Skeletal muscle tissue (tissue), 4 donors: Measurements from ENCODE around the gene GSTM5. TPM values are rescaled to one million over a fixed set of nuclear protein-coding genes. Genes with fewer than 3 reads are reported as not detected.

Experiments
- H3K27ac ChIP-seq: one replicate; pipeline ENCODE4 v1.7.0; 2013; ENCODE audit warnings: mild to moderate bottlenecking, low read depth, low read length, inconsistent platforms
- H3K27me3 ChIP-seq, 3 donors: one replicate each; pipeline ENCODE4 v1.7.0; 2013; ENCODE audit warnings: low read length in 3 of 3; ENCODE audit not compliant: control insufficient read depth in 3 of 3, insufficient read depth in 3 of 3
- H3K36me3 ChIP-seq, 3 donors: one replicate each; pipeline ENCODE4 v1.7.0; 2013; ENCODE audit warnings: low read length in 3 of 3; ENCODE audit not compliant: control insufficient read depth in 3 of 3, insufficient read depth in 3 of 3
- H3K4me1 ChIP-seq, 3 donors: one replicate each; pipeline ENCODE4 v1.7.0; 2013; ENCODE audit warnings: low read length in 3 of 3, mild to moderate bottlenecking in 3 of 3; ENCODE audit not compliant: control insufficient read depth in 3 of 3, insufficient read depth in 3 of 3
- H3K4me3 ChIP-seq, 3 donors: one replicate each; pipeline ENCODE4 v1.7.0; 2013; ENCODE audit warnings: low read length in 3 of 3
- H3K9ac ChIP-seq, 3 donors: one replicate each; pipeline ENCODE4 v1.7.0; 2013; ENCODE audit warnings: low read length in 3 of 3, mild to moderate bottlenecking in 3 of 3, moderate library complexity in 2 of 3, low read depth in 1 of 3
- H3K9me3 ChIP-seq, 3 donors: one replicate each; pipeline ENCODE4 v1.7.0; 2013; ENCODE audit warnings: low read length in 3 of 3; ENCODE audit not compliant: control insufficient read depth in 3 of 3
- total RNA-seq: library from RNA; depleted of rRNA; stranded (reverse); fragments of >200 nt; gene quantifications from one replicate; pipeline ENCODE4 v1.2.3, GENCODE V29; 2014
- donor health status: Osteomylitis.

The GSTM5 gene
- total RNA-seq, 1 donor from 2014 or later = 11.5 TPM

DNA sequence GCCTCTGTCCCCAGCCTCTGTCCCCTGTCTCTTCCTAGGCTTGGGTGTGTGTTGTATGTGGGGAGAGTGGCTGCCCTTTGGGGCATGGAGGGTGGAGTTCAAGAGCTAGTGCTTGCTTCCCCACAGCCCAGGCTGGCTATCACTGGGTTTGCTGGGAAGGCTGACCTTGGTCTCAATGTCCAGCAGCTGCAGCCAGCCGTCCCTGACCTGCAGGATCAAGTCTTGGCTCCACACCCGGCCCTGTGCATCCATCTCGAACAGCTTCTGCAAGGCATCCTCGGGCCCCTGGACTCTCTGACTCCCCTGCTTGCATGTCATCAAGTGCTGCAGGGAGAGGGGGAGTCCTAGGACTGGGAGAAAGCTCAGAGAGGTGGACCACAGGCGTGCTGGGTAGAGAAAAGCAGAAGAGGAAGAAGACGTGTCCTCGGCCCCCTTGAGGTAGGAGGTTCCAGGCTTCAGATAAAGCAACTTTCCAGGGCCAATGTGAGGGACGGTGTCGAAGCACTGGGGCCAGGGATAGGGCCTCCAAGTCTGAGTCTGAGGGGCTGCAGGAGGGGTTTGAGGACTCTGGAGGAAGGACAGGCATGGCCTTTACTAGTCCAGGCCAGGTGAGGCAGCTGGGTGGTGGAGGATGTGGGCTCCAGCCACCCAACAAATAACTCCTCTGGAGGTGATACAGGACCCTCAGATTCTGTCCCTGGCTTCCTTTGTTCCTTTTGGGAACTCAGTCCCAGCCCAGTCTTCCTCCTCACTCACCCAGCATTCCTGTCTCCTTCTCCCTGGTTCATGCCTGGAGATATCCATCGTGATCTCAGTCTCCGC is 47.7 kb downstream of the GSTM5 start:
- H3K4me3 ChIP-seq = no peak overlapping the region
- no peak overlapping the region for H3K9ac ChIP-seq
- H3K27me3 ChIP-seq = no peaks in the 10 kb centered on the region
- H3K36me3 ChIP-seq = no peaks in the 10 kb centered on the region
- peaks cover 0 to 7% (median 0%) of the 10 kb centered on the region in 3 donors for H3K4me1 ChIP-seq
- H3K27ac ChIP-seq = no peak overlapping the region
- H3K9me3 ChIP-seq = no peaks in the 10 kb centered on the region

DNA sequence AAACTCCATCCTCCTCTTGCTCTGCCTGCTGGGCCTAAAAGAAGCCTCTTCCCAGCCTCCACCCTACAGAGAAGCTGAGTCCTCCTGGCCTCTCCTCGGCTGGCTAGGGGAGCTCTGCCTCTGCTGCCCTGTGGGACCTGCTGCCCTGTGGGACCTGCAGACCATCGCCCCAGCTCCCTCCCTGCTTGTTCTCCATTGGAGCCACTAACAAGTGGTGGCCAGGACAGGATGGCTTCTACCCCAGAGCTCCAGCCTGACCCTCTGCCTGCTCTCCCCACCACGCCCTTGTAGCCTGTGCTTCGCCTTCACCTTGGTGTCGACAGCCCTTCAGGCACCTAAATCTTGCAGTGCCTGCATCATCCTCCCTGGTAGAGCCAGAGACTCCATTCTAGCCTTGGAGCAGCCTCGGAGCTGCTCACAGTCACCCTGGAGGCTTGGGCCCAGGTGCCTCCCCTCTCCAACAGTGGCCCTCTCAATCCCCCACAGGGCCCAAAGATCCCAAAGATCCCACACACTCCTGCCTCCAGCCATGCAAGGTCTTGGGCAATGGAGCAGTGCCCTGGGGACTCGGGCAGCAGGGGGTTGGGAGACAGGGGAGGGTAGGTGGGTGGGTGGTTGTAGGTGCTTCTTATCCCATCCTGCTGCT is 48.7 kb downstream of the GSTM5 start:
- H3K36me3 ChIP-seq = no peaks in the 10 kb centered on the region
- H3K4me1 ChIP-seq = peaks cover 0 to 7% (median 0%) of the 10 kb centered on the region in 3 donors
- no peak overlapping the region for H3K9ac ChIP-seq
- H3K27ac ChIP-seq = no peak overlapping the region
- no peaks in the 10 kb centered on the region for H3K9me3 ChIP-seq
- no peaks in the 10 kb centered on the region for H3K27me3 ChIP-seq
- no peak overlapping the region for H3K4me3 ChIP-seq

DNA sequence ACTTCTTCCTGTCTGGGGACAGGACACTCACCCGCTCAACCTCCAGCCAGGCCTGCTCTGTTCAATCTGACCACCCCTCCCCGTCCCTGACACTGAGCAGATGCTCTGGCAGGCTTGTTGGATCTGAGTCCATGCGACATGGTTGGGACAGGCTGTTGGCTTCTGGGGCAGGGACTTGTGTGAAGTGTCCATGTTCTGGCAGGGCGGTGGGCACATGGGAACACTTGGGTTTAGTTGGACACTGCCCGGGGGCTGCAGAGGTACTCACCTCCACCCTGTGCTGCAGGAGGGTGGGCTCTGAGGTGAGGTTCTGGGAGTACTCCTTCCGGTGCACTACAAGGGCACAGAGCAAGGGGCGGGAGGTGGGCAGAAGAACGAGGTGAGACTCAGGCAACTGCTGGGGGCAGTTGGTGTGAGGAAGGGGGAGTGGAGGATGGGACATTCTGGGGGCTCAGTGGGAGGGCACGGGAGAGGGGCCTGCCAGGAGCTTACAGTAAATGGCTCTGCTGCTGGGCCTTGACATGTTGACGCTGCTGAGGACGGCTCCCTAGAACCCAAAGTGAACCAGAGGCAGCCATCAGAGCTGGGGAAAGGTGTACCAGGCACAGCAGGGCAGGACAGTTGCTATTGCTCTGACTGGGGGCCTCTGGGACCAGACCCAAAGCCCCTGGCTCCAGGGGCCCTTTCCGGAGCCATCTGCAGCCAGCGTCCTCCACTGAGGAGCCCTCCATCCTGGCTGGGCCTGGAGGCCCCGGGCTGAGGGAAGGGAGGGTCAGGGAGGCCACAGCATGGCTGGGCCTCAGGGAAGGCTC is 49.4 kb downstream of the GSTM5 start:
- no peak overlapping the region for H3K27ac ChIP-seq
- peaks cover 0 to 7% (median 0%) of the 10 kb centered on the region in 3 donors for H3K4me1 ChIP-seq
- H3K9ac ChIP-seq = no peak overlapping the region
- no peaks in the 10 kb centered on the region for H3K36me3 ChIP-seq
- no peak overlapping the region for H3K4me3 ChIP-seq
- no peaks in the 10 kb centered on the region for H3K27me3 ChIP-seq
- no peaks in the 10 kb centered on the region for H3K9me3 ChIP-seq

DNA sequence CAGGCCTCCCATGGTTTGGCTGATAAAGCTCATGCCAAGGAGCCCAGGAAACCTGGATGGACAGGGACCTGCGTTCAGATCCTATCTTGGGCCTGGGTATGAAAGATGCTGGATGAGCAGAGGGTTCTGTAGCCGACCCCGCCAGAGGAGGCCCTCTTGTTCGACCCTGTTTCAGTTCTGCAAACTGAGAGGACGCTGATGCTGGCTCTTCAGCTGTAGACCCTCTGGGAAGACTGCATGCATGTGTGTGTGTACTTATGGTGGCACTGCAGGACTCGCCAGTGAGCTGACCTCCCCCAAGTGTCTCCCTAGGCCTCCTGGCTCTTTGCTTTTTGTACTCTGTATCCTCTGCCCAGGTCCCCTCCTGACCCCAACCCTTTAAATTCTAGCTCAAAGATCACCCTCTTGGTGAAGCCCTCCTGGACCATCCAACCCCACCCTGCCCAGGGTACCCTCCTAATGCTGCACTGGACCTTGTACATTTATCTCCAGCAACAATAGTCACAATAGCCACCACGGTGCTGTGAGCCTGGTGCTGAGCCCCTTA is 50.1 kb downstream of the GSTM5 start:
- no peak overlapping the region for H3K4me3 ChIP-seq
- peaks cover 0 to 7% (median 0%) of the 10 kb centered on the region in 3 donors for H3K4me1 ChIP-seq
- no peak overlapping the region for H3K27ac ChIP-seq
- H3K27me3 ChIP-seq = no peaks in the 10 kb centered on the region
- H3K9me3 ChIP-seq = no peaks in the 10 kb centered on the region
- no peak overlapping the region for H3K9ac ChIP-seq
- H3K36me3 ChIP-seq = no peaks in the 10 kb centered on the region

DNA sequence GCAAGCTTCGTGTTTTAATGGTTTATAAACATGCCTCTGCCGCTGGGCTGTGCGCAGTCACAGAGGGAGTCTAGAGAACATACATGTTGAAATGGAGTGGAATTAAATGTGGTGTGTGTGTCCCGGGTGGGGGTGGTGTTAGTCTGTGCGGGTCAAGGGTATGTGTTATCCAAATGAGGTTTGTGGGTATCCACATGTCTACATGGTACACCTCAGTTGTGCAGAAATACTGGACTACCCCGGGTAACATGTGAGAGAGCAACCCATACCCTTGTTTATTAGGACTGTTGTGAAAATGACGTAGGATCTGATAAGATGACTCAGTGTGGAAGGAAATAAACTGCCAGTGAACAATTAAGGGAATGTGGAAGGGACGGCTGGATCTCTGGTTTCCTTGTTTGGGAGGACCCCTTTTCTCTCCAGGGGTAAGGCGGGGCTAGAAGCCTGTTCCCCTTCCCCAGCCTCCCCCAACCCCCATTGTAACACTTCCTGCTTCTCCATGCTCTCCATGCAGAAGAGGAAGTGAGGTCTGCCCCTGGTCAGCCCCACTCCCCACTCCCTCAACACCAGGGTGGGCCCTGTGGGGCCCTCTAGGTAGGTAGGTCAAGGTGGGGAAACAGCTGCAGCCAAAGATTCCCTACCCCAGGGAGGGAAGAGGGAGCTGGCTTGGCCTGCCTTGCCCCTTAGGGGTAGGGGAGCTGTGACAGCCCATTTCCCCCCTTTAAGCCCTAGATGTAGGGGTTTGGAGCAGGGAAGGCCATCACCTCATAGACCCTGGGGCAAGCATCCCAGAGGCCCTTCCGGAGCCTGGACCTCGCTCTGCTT is 51.0 kb downstream of the GSTM5 start:
- Histone ChIP-seq H3K9ac (no peak overlapping the region), H3K36me3 (no peaks in the 10 kb centered on the region), H3K4me3 (no peak overlapping the region), H3K27ac (no peak overlapping the region), H3K9me3 (no peaks in the 10 kb centered on the region), H3K27me3 (no peaks in the 10 kb centered on the region), H3K4me1 (peaks cover 0 to 7% (median 0%) of the 10 kb centered on the region in 3 donors)

DNA sequence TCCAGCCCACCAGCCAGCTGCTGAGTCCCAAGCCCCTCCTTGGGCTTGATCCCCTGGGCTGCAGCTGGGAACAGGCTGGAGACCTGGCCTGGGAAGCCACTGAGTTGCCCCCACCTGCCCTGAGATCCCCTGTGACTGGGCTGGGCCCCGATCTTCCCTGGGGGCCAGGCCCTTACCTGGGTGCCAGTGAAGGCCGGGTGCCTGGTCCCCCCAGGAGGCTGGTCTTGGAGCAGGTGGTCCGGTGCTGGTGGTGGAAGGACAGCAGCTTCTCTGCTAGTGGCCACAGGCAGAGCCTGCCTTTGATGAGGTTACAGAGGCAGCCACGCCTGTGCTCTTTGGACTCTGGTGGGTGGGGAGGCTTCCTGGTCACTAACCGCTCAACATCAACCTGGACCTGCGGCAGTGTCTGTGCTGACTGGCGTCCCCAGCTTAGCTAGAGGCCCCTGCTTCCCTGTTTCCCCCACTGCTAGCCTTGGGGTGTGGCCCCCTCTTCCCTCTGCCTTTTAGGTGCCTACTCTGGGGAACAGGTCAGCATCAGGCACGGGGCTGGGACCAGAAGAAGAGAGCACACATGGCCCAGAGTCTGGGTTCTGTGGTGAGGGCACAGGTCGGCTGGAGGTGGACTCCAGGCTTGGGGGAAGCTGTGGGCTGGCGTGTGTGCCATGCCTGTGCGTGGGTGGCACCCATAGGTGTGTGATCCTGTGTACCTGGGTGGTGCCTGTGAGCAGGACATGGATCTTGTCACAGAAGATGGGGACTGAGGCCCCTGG is 51.8 kb downstream of the GSTM5 start, which contains the start of gene EPS8L3:
Gene EPS8L3 (minus strand): TSS at position 278 of the 770 bp plus-strand sequence. CDS start 2,174 bp downstream, outside the sequence.
- Histone ChIP-seq H3K9me3 (no peaks in the 10 kb centered on the region), H3K9ac (no peak within 1 kb of the TSS), H3K36me3 (no peaks in the 10 kb centered on the region), H3K4me3 (no peak within 1 kb of the TSS), H3K27me3 (no peaks in the 10 kb centered on the region), H3K4me1 (peaks cover 0 to 7% (median 0%) of the 10 kb centered on the region in 3 donors), H3K27ac (no peak within 1 kb of the TSS)

DNA sequence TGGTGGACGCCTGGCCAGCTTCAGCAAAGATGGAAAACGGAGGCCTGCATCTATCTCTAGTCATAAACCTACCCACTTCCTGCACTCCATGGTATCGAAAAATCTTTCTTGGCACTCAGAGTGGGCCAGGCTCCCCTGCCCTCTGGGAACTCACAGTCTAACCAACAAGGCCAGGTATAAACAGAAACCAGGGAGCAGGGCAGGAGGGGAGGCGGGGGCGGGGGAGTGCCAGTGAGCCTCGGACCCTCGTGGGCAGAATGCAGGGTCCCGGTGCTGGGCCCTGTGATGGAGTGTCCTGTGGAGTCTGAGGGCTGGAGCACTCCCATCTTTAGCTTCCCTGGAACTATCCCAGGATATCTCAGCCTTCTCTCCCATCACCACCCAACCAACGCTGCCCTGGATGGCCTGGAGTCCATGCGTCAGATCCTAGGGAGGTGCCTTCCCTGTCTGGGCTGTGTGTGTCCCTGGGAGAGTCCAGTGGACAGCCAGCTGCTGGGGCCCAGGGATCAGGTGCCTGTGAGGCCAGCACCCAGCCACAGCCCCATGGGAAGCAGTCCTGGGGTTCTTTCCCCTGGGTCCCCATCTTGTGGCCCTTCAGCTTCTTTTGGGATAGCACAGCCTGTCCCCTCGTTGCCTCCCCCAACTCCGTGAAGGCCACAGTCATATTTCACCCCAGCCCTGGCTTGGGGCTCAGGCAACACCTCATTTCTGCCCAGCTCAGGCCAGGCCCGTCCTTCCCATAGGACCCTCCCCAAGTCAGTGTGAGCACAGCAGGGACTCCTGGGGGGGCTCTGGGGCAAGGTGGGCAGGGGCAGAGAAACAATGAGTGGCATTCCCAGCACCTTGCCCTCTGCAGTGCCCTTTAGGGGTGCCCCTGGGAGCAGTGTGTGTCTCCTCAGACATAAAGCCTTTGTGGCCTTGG is 52.8 kb downstream of the GSTM5 start:
- H3K4me1 ChIP-seq = peaks cover 0 to 7% (median 0%) of the 10 kb centered on the region in 3 donors

DNA sequence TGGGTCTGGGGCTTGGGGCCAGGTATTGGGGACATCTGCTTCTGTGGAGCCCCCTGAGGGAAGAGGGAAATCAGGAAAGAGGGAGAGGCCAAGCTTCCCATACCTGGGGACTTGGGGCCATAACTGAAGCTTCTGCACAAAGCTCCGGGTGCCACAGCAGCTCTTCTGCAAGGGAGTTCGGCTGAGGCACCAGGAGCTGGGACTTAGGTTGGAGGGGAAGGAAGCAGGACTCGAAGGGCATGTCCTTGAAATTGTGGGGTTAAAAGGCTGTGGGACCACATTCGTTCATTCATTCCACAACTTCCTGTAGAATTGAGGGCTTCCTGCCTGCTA is 53.4 kb downstream of the GSTM5 start:
- no peaks in the 10 kb centered on the region for H3K9me3 ChIP-seq
- no peak overlapping the region for H3K27ac ChIP-seq
- H3K27me3 ChIP-seq = no peaks in the 10 kb centered on the region
- no peaks in the 10 kb centered on the region for H3K36me3 ChIP-seq
- H3K9ac ChIP-seq = no peak overlapping the region
- peaks cover 0 to 7% (median 0%) of the 10 kb centered on the region in 3 donors for H3K4me1 ChIP-seq
- no peak overlapping the region for H3K4me3 ChIP-seq

More for the DNA sequence above, 52.8 kb downstream of the GSTM5 start:
- Histone ChIP-seq H3K27me3 (no peaks in the 10 kb centered on the region), H3K4me3 (no peak overlapping the region), H3K9ac (no peak overlapping the region), H3K36me3 (no peaks in the 10 kb centered on the region), H3K9me3 (no peaks in the 10 kb centered on the region), H3K27ac (no peak overlapping the region)
